Osteoblast (primary cell): ENCODE data around the gene TBX3. TPM values are rescaled to one million over a fixed set of nuclear protein-coding genes. Genes with fewer than 3 reads are reported as not detected.

ENCODE experiments used
- DNase-seq: peaks from one replicate; pipeline ENCODE4 v3.0.0; 2011; ENCODE audit warnings: low spot score, mixed read lengths; ENCODE audit not compliant: insufficient read length; ENCODE audit errors: missing footprints
- H2AFZ ChIP-seq: 2 replicates; pipeline ENCODE4 v1.6.0; 2011; ENCODE audit warnings: mild to moderate bottlenecking, low read length
- H3K27ac ChIP-seq: 2 replicates; pipeline ENCODE4 v1.5.1; 2011; ENCODE audit warnings: mild to moderate bottlenecking, low read depth, low read length, moderate library complexity
- H3K27me3 ChIP-seq: 2 replicates; pipeline ENCODE4 v1.6.0; 2012; ENCODE audit warnings: mild to moderate bottlenecking, control low read depth, inconsistent platforms, low read length, moderate library complexity; ENCODE audit not compliant: insufficient read depth
- H3K36me3 ChIP-seq: 2 replicates; pipeline ENCODE4 v1.5.1; 2011; ENCODE audit warnings: mild to moderate bottlenecking, low read length, control low read depth, moderate library complexity; ENCODE audit not compliant: insufficient read depth
- H3K4me1 ChIP-seq: 2 replicates; pipeline ENCODE4 v1.5.1; 2011; ENCODE audit warnings: mild to moderate bottlenecking, low read length, control low read depth, moderate library complexity; ENCODE audit not compliant: insufficient read depth
- H3K4me2 ChIP-seq: 2 replicates; pipeline ENCODE4 v1.6.0; 2011; ENCODE audit warnings: mild to moderate bottlenecking, low read length; ENCODE audit not compliant: insufficient read depth
- H3K4me3 ChIP-seq: fragments of 200-600 bp; sonication (generic); 3 replicates; pipeline ENCODE4 v1.5.1; 2012; ENCODE audit warnings: mild to moderate bottlenecking, low read length, inconsistent platforms; ENCODE audit not compliant: insufficient read depth
- H3K79me2 ChIP-seq: 2 replicates; pipeline ENCODE4 v1.6.0; 2012; ENCODE audit warnings: mild to moderate bottlenecking, low read length, control low read depth, inconsistent platforms; ENCODE audit not compliant: insufficient read depth
- H3K9me3 ChIP-seq: 2 replicates; pipeline ENCODE4 v1.5.1; 2011; ENCODE audit warnings: low read depth, low read length, control low read depth
- H4K20me1 ChIP-seq: 2 replicates; pipeline ENCODE4 v1.6.0; 2012; ENCODE audit warnings: mild to moderate bottlenecking, low read length, control low read depth; ENCODE audit not compliant: insufficient read depth
- CTCF ChIP-seq: IDR thresholded peaks from 2 replicates; pipeline ENCODE4 v1.5.1; 2011; ENCODE audit warnings: mild to moderate bottlenecking, low read depth, low read length, moderate library complexity; ENCODE audit errors: extremely low read depth
- total RNA-seq: library from RNA; depleted of rRNA; stranded (reverse); fragments of >200 nt; gene quantifications from 2 replicates; pipeline ENCODE4 v1.2.3, GENCODE V29; 2012

The TBX3 gene
- total RNA-seq, 1 donor, result 11.9 TPM

DNA sequence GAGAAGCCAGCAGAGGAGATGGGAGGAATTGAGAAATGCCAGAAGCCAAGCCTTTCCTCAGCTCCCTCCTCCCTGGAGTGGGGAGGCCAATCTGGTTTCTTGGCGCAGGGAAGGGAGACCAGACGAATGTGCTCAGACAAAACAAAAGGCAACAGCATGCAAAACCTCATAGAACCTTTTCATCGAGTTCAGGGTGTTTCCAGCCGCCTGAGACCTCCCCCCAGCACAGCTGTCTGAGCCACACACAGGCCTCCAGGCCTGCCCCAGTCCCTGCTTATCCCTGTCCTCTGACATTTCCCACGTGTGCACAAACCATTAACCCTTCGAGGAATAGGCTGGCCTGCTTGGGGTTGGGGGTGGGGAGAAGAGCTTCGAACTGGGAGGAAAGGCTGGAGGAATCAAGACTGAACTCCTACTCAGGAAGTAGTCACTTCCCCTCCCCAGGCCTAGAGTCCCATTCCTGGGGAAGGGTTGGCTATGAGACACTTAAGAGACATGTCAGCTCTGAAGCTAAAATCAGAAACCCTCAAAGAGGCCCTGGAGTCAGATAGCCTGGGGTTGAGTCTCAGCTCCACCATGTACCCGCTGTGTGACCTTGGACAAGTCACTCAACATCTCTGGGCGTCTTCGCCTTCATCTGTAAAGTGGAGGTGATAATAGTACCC is 10.7 kb downstream of the TBX3 start:
- no peak overlapping the region for H3K4me2 ChIP-seq
- peaks cover 28% of the 10 kb centered on the region for H3K36me3 ChIP-seq
- no peak overlapping the region for H3K4me3 ChIP-seq
- H4K20me1 ChIP-seq, result no peaks in the 10 kb centered on the region
- H3K9me3 ChIP-seq, result no peaks in the 10 kb centered on the region
- peaks cover 3% of the 10 kb centered on the region for H3K4me1 ChIP-seq
- H2AFZ ChIP-seq, result no peak overlapping the region
- peaks cover 2% of the 10 kb centered on the region for H3K79me2 ChIP-seq
- peak; percentile 88 for DNase-seq
- TF ChIP-seq CTCF, result no peak
- no peaks in the 10 kb centered on the region for H3K27me3 ChIP-seq
- H3K27ac ChIP-seq, result no peak overlapping the region

DNA sequence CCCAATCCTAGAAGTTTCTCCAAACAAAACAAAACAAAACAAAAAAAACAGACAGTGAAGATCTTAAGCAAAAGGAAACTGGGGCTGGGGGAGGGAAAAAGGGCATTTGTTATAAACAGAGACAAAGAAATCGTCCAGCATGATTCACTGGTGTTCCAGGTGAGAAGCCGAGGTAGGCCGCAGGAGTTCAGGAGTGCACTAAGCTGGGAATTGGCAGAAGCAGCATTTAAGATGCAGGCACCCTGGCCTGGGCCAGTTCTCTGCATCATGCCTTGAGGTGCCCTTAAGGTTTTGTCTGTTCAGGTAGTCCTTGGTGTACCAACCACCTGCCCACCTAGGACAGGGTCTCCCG is 11.2 kb downstream of the TBX3 start:
- Histone ChIP-seq H3K4me1 (peaks cover 5% of the 10 kb centered on the region), H3K27me3 (no peaks in the 10 kb centered on the region), H3K9me3 (no peaks in the 10 kb centered on the region), H3K79me2 (no peaks in the 10 kb centered on the region), H3K4me3 (no peak overlapping the region), H3K27ac (no peak overlapping the region), H3K4me2 (no peak overlapping the region), H4K20me1 (no peaks in the 10 kb centered on the region), H3K36me3 (peaks cover 27% of the 10 kb centered on the region), H2AFZ (no peak overlapping the region)
- DNase-seq, result peak; percentile 80
- TF ChIP-seq CTCF, result no peak

DNA sequence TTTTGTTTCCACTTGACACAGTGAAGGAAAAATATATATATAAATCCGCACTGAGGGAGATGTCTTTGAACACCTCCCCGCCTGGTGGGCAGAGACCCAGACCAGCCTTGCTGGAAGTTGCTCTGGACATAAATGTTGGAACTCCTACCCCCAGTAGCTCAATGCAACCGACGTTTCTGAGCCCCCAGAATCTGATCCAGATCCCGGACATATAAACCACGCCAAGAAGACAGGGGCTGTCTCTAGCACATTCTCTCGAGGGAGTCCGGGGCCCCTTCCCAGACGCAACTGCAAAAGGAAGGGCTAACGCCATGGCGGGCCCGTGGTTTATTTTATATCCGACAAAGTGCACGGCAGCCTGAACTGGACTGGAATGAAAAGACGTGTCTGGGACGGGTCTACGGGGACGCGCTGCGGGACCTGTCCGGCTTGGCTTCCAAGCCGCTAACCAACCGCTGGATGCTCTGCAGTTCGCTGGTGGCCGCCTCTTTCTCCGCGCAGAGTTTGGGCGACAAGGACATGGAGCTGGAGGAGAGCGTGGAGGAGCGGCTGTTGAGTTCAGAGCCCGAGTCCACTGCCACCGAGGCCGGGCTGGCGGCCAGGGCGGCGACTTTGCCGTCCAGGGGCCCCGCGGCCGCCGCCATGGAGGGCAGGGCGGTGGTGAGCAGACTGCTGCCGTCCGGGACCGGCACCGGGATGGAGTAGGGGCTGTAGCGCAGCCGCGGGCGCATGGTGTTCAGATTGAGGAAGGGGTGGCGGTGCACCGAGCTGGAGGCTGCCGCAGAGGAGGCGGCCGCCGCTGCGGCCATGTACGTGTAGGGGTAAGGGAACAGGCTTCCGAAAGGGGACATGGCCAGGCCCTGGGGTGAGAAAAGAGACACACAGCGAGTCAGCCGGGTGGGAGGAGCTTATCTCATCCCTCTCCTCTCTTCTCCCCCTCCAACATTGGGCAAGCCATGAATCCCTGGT is 12.2 kb downstream of the TBX3 start:
- H2AFZ ChIP-seq, result no peak overlapping the region
- peak; percentile 75 for DNase-seq

More for the DNA sequence above, 12.2 kb downstream of the TBX3 start:
- H3K27ac ChIP-seq, result no peak overlapping the region
- peaks cover 26% of the 10 kb centered on the region for H3K36me3 ChIP-seq
- H3K4me1 ChIP-seq, result peaks cover 5% of the 10 kb centered on the region
- peaks cover 3% of the 10 kb centered on the region for H3K27me3 ChIP-seq
- no peak overlapping the region for H3K4me3 ChIP-seq
- TF ChIP-seq CTCF, result no peak
- no peaks in the 10 kb centered on the region for H4K20me1 ChIP-seq
- no peaks in the 10 kb centered on the region for H3K79me2 ChIP-seq
- H3K4me2 ChIP-seq, result no peak overlapping the region
- H3K9me3 ChIP-seq, result no peaks in the 10 kb centered on the region
